GM12878 (cell line): Measurements from ENCODE around the gene PI4KB. TPM values are rescaled to one million over a fixed set of nuclear protein-coding genes. Genes with fewer than 3 reads are reported as not detected.
A peak's percentile ranks its signal among the peaks of the same experiment; 100 is the strongest.

ENCODE experiments used
- ATAC-seq: fragments of 200-7000 bp; cut with Tn5 transposase; 3 replicates; pipeline ENCODE4 v1.9.1; 2020; ENCODE audit warnings: mild to moderate bottlenecking, moderate library complexity
- BruUV-seq: library from RNA; stranded (reverse); fragments of 400-500 nt; replicated peaks from 2 replicates; lab custom pipeline; 2021; lab: Mats Ljungman, UMichigan
- CTCF ChIA-PET: fragments of 300-600 bp; sonication (Branson Sonifier 250); formaldehyde crosslinking; extraction: SDS; loops from one replicate; lab custom pipeline; 2021; ENCODE audit warnings: inconsistent platforms; lab: Yijun Ruan, JAX
- POLR2A ChIA-PET: fragments of 350-600 bp; formaldehyde crosslinking; extraction: SDS; loops from one replicate; lab custom pipeline; 2021; ENCODE audit warnings: inconsistent platforms; lab: Charles Lee
- RAD21 ChIA-PET: fragments of 300-600 bp; sonication (Branson Sonifier 250); formaldehyde crosslinking; loops from one replicate; lab custom pipeline; 2023; ENCODE audit warnings: antibody characterized with exemption; ENCODE audit not compliant: unreplicated experiment; lab: Charles Lee
- SMC1A ChIA-PET: fragments of 300-600 bp; sonication (Branson Sonifier 250); formaldehyde crosslinking; loops from one replicate; lab custom pipeline; 2023; ENCODE audit not compliant: unreplicated experiment, uncharacterized antibody; lab: Charles Lee
- DNase-seq: peaks from one replicate; pipeline ENCODE4 v3.0.0-alpha.2; 2011; ENCODE audit warnings: low read depth, low spot score
- FAIRE-seq: peaks from 3 replicates; lab custom pipeline; 2011; peaks lifted over from hg19 to GRCh38; lab: Jason Lieb, UNC
- H2AFZ ChIP-seq: 2 replicates; pipeline ENCODE4 v1.6.0; 2011; ENCODE audit warnings: low read depth, low read length, control low read depth; ENCODE audit not compliant: control insufficient read depth
- H3K27ac ChIP-seq: 2 replicates; pipeline ENCODE4 v1.5.1; 2011; ENCODE audit warnings: control low read depth; ENCODE audit not compliant: control insufficient read depth, insufficient read depth
- H3K27me3 ChIP-seq, 2 experiments: replicated peaks in 1 of 2; 2 replicates each; pipeline versions ENCODE4 v1.6.0 to v1.6.1; 2011; ENCODE audit warnings: low read length in 1 of 2; ENCODE audit not compliant: control insufficient read depth in 2 of 2, insufficient read depth in 2 of 2
- H3K36me3 ChIP-seq, 2 experiments: 2 replicates each; pipeline ENCODE4 v1.5.1; 2011; ENCODE audit warnings: low read length in 1 of 2; ENCODE audit not compliant: control insufficient read depth in 2 of 2, insufficient read depth in 2 of 2
- H3K4me1 ChIP-seq: 2 replicates; pipeline ENCODE4 v1.6.1; 2011; ENCODE audit warnings: mild to moderate bottlenecking, low read length, moderate library complexity, mixed read lengths; ENCODE audit not compliant: control insufficient read depth, insufficient read depth
- H3K4me2 ChIP-seq: 2 replicates; pipeline ENCODE4 v1.6.0; 2011; ENCODE audit warnings: control low read depth; ENCODE audit not compliant: control insufficient read depth, insufficient read depth
- H3K4me3 ChIP-seq: fragments of 200-600 bp; sonication (generic); 2 replicates; pipeline ENCODE4 v1.5.1; 2016
- H3K79me2 ChIP-seq: 2 replicates; pipeline ENCODE4 v1.6.0; 2011; ENCODE audit warnings: low read length; ENCODE audit not compliant: control insufficient read depth, insufficient read depth
- H3K9ac ChIP-seq: 2 replicates; pipeline ENCODE4 v1.8.0; 2011; ENCODE audit warnings: low read length, control low read depth, mixed read lengths; ENCODE audit not compliant: control insufficient read depth, insufficient read depth
- H3K9me3 ChIP-seq: replicated peaks from 3 replicates; pipeline ENCODE4 v1.5.1; 2011; ENCODE audit warnings: mild to moderate bottlenecking, low read length; ENCODE audit not compliant: control insufficient read depth, insufficient read depth
- H4K20me1 ChIP-seq: 2 replicates; pipeline ENCODE4 v1.6.0; 2011; ENCODE audit not compliant: control insufficient read depth, insufficient read depth
- ASH2L ChIP-seq: fragments of 300-600, 200-600 bp; sonication (generic); IDR thresholded peaks from 2 replicates; pipeline ENCODE4 v1.6.1; 2017; ENCODE audit warnings: low read depth, mild to moderate bottlenecking, borderline replicate concordance
- EZH2 ChIP-seq: IDR thresholded peaks from 2 replicates; pipeline ENCODE4 v1.6.1; 2012; ENCODE audit warnings: low read depth, mild to moderate bottlenecking, control low read depth, inconsistent platforms, low read length, borderline replicate concordance; ENCODE audit not compliant: control insufficient read depth
- FOXM1 ChIP-seq: IDR thresholded peaks from 2 replicates; pipeline ENCODE4 v1.6.1; 2012; ENCODE audit warnings: low read depth, mild to moderate bottlenecking, inconsistent platforms, low read length, moderate library complexity
- LARP7 ChIP-seq: fragments of 450-650 bp; IDR thresholded peaks from 2 replicates; pipeline ENCODE4 v1.6.1; 2017; ENCODE audit warnings: mild to moderate bottlenecking
- NR2C2 ChIP-seq: IDR thresholded peaks from 2 replicates; pipeline ENCODE4 v1.6.1; 2011; ENCODE audit warnings: borderline replicate concordance, low read depth; ENCODE audit not compliant: control insufficient read depth, insufficient read length
- RAD21 ChIP-seq: IDR thresholded peaks from 2 replicates; pipeline ENCODE4 v1.6.1; 2011; ENCODE audit warnings: mild to moderate bottlenecking, low read depth, low read length, moderate library complexity; ENCODE audit not compliant: insufficient read depth
- RB1 ChIP-seq: fragments of 450-650 bp; formaldehyde crosslinking; IDR thresholded peaks from 2 replicates; pipeline ENCODE4 v1.6.1; 2017; ENCODE audit warnings: mild to moderate bottlenecking, borderline replicate concordance
- SUZ12 ChIP-seq: fragments of 200-600 bp; sonication (generic); IDR thresholded peaks from one replicate; pipeline ENCODE4 v1.6.1; 2018; ENCODE audit warnings: antibody characterized with exemption, mild to moderate bottlenecking; ENCODE audit not compliant: unreplicated experiment
- TCF7 ChIP-seq: IDR thresholded peaks from 2 replicates; pipeline ENCODE4 v1.6.1; 2014; ENCODE audit warnings: antibody characterized with exemption, borderline replicate concordance
- WGBS: methylation state at CpG from one replicate; pipeline ENCODE4 v1.1.6; 2016; ENCODE audit warnings: low lambda C conversion rate; ENCODE audit not compliant: insufficient replicate concordance, insufficient coverage; ENCODE audit errors: missing lambda C conversion rate; 5-methylcytosine and 5-hydroxymethylcytosine counted together
- in situ Hi-C: fragments of 300-500 bp; cut with MboI; formaldehyde crosslinking; loops from 9 replicates; pipeline ENCODE4 v1.14.3; 2018; ENCODE audit warnings: mixed read lengths
- intact Hi-C: fragments of 100-400 bp; cut with micrococcal nuclease; formaldehyde crosslinking; loops from one replicate; pipeline ENCODE4 v1.14.2; 2022; ENCODE audit not compliant: unreplicated experiment
- polyA plus RNA-seq, 11 experiments: library from polyadenylated mRNA; depleted of rRNA in 4 of 11; unstranded in 6 of 11; stranded (reverse) in 5 of 11; fragments of >200 nt; fragmentation: Nextera tagmentation in 4 of 11; fragmentation: Illumina TruSeq in 1 of 11; extraction: Ambion mirVana in 4 of 11; extraction: Trizol in 1 of 11; gene quantifications; 1 replicate in 1 of 11; 2 replicates in 10 of 11; pipeline versions ENCODE4 v1.2.1 to v1.2.3, GENCODE V29; 2011 to 2016; ENCODE audit warnings: inconsistent platforms in 2 of 11, missing spikeins in 2 of 11, low read depth in 1 of 11
- total RNA-seq, 4 experiments: library from RNA; depleted of rRNA in 3 of 4; stranded (reverse); fragments of >200 nt in 3 of 4; fragmentation: Illumina TruSeq in 1 of 4; extraction: Trizol in 1 of 4; gene quantifications; 2 replicates each; pipeline versions ENCODE4 v1.2.1 to v1.2.3, GENCODE V29; 2013 to 2021
- TF ChIP-seq, protein P1 (sequence below): fragments of 150-350 bp; IDR thresholded peaks from 2 replicates; pipeline ENCODE4 v1.6.1; 2014; ENCODE audit warnings: mild to moderate bottlenecking, low read depth, low read length
- TF ChIP-seq, protein P2 (sequence below): fragments of 150-350 bp; IDR thresholded peaks from 2 replicates; pipeline ENCODE4 v1.6.1; 2016; ENCODE audit warnings: low read depth, low read length
- TF ChIP-seq, protein P3 (sequence below): fragments of 450-650 bp; IDR thresholded peaks from 2 replicates; pipeline ENCODE4 v1.6.1; 2014; ENCODE audit warnings: mild to moderate bottlenecking
- TF ChIP-seq, protein P4 (sequence below): fragments of 450-650 bp; IDR thresholded peaks from 2 replicates; pipeline ENCODE4 v1.6.1; 2016; ENCODE audit warnings: mild to moderate bottlenecking, moderate library complexity, borderline replicate concordance

PI4KB gene
- total and polyA plus RNA-seq, 10 of the 15 experiments (the other 5 are each of a cell fraction or from before 2014, with no cell fraction given): 3.3 to 88.3 (median 51.7) TPM

DNA sequence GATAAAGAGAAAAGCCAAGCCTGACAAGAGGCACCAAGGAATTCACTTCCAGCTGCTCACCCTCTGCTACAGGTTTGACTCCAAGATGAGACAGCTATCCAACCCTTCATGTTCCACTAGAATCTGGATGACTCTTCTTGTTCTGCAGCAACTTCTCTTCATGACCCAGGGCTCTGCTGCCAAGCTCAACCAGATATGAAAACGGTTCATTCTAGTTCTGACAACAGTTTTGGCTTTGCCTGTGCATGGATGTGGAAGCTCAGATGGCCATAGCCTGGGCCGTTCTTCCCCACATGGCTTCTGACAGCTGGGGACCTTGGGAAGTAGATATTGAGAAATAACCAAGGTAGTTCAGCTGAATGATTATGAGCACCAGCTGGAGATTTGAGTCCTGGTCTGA, 13.7 kb downstream of the PI4KB start:
- FAIRE-seq (no peak), ATAC-seq (no peak), DNase-seq (no peak)
- 0 out of 2 replicates have a peak, but pooled peaks cover 2% of the 10 kb centered on the region for H4K20me1 ChIP-seq
- no peaks in the 10 kb centered on the region for H3K9me3 ChIP-seq
- ChIA-PET POLR2A (interaction anchor here (0.5 to 4.8 kb wide), 4 partner anchors 14 to 464 kb away, joined by 3 to 19 read pairs (median 6); partner anchors contain the start of gene PI4KB), RAD21 (interaction anchor here (1.8 kb wide), 1 partner anchor 27 kb away, joined by 4 read pairs; no protein-coding TSS in a partner anchor), CTCF (interaction anchor here (0.7 to 2.8 kb wide), 2 partner anchors 12 to 27 kb away, joined by 3 to 10 read pairs; no protein-coding TSS in a partner anchor), SMC1A (interaction anchor here (1.1 to 2.3 kb wide), 2 partner anchors 14 to 86 kb away, joined by 3 to 12 read pairs; partner anchors contain the start of genes PI4KB and PSMB4)
- no peak overlapping the region for H3K27ac ChIP-seq
- H3K4me3 ChIP-seq: no peak overlapping the region
- no peak overlapping the region for H3K9ac ChIP-seq
- no peak overlapping the region for H2AFZ ChIP-seq
- WGBS: 66% methylated on average over 2 of the region's 2 CpGs
- in situ Hi-C loops (no loop called here), intact Hi-C loops (no loop called here)
- no peak overlapping the region for H3K4me2 ChIP-seq
- no peaks in the 10 kb centered on the region for H3K79me2 ChIP-seq
- TSS peak; percentile 6 for BruUV-seq
- no peaks in the 10 kb centered on the region for H3K27me3 ChIP-seq
- peaks cover 10 to 37% of the 10 kb centered on the region in 2 experiments for H3K36me3 ChIP-seq
- H3K4me1 ChIP-seq: no peaks in the 10 kb centered on the region
- TF ChIP-seq NR2C2 (no peak), ASH2L (no peak), TCF7 (no peak), SUZ12 (no peak), RAD21 (no peak), LARP7 (no peak), FOXM1 (no peak), RB1 (no peak), EZH2 (no peak)
- TF ChIP-seq, protein P1, sequence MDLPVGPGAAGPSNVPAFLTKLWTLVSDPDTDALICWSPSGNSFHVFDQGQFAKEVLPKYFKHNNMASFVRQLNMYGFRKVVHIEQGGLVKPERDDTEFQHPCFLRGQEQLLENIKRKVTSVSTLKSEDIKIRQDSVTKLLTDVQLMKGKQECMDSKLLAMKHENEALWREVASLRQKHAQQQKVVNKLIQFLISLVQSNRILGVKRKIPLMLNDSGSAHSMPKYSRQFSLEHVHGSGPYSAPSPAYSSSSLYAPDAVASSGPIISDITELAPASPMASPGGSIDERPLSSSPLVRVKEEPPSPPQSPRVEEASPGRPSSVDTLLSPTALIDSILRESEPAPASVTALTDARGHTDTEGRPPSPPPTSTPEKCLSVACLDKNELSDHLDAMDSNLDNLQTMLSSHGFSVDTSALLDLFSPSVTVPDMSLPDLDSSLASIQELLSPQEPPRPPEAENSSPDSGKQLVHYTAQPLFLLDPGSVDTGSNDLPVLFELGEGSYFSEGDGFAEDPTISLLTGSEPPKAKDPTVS: no peak
- TF ChIP-seq, protein P2, sequence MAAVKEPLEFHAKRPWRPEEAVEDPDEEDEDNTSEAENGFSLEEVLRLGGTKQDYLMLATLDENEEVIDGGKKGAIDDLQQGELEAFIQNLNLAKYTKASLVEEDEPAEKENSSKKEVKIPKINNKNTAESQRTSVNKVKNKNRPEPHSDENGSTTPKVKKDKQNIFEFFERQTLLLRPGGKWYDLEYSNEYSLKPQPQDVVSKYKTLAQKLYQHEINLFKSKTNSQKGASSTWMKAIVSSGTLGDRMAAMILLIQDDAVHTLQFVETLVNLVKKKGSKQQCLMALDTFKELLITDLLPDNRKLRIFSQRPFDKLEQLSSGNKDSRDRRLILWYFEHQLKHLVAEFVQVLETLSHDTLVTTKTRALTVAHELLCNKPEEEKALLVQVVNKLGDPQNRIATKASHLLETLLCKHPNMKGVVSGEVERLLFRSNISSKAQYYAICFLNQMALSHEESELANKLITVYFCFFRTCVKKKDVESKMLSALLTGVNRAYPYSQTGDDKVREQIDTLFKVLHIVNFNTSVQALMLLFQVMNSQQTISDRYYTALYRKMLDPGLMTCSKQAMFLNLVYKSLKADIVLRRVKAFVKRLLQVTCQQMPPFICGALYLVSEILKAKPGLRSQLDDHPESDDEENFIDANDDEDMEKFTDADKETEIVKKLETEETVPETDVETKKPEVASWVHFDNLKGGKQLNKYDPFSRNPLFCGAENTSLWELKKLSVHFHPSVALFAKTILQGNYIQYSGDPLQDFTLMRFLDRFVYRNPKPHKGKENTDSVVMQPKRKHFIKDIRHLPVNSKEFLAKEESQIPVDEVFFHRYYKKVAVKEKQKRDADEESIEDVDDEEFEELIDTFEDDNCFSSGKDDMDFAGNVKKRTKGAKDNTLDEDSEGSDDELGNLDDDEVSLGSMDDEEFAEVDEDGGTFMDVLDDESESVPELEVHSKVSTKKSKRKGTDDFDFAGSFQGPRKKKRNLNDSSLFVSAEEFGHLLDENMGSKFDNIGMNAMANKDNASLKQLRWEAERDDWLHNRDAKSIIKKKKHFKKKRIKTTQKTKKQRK: no peak
- TF ChIP-seq, protein P3, sequence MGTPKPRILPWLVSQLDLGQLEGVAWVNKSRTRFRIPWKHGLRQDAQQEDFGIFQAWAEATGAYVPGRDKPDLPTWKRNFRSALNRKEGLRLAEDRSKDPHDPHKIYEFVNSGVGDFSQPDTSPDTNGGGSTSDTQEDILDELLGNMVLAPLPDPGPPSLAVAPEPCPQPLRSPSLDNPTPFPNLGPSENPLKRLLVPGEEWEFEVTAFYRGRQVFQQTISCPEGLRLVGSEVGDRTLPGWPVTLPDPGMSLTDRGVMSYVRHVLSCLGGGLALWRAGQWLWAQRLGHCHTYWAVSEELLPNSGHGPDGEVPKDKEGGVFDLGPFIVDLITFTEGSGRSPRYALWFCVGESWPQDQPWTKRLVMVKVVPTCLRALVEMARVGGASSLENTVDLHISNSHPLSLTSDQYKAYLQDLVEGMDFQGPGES: no peak
- TF ChIP-seq, protein P4, sequence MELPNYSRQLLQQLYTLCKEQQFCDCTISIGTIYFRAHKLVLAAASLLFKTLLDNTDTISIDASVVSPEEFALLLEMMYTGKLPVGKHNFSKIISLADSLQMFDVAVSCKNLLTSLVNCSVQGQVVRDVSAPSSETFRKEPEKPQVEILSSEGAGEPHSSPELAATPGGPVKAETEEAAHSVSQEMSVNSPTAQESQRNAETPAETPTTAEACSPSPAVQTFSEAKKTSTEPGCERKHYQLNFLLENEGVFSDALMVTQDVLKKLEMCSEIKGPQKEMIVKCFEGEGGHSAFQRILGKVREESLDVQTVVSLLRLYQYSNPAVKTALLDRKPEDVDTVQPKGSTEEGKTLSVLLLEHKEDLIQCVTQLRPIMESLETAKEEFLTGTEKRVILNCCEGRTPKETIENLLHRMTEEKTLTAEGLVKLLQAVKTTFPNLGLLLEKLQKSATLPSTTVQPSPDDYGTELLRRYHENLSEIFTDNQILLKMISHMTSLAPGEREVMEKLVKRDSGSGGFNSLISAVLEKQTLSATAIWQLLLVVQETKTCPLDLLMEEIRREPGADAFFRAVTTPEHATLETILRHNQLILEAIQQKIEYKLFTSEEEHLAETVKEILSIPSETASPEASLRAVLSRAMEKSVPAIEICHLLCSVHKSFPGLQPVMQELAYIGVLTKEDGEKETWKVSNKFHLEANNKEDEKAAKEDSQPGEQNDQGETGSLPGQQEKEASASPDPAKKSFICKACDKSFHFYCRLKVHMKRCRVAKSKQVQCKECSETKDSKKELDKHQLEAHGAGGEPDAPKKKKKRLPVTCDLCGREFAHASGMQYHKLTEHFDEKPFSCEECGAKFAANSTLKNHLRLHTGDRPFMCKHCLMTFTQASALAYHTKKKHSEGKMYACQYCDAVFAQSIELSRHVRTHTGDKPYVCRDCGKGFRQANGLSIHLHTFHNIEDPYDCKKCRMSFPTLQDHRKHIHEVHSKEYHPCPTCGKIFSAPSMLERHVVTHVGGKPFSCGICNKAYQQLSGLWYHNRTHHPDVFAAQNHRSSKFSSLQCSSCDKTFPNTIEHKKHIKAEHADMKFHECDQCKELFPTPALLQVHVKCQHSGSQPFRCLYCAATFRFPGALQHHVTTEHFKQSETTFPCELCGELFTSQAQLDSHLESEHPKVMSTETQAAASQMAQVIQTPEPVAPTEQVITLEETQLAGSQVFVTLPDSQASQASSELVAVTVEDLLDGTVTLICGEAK: no peak
